A204.1 (cell line): ENCODE data around the gene CDKN2A.

ENCODE experiments used
- FAIRE-seq: peaks from 2 replicates; lab custom pipeline; 2012; peaks lifted over from hg19 to GRCh38; lab: Jason Lieb, UNC

The CDKN2A gene

DNA sequence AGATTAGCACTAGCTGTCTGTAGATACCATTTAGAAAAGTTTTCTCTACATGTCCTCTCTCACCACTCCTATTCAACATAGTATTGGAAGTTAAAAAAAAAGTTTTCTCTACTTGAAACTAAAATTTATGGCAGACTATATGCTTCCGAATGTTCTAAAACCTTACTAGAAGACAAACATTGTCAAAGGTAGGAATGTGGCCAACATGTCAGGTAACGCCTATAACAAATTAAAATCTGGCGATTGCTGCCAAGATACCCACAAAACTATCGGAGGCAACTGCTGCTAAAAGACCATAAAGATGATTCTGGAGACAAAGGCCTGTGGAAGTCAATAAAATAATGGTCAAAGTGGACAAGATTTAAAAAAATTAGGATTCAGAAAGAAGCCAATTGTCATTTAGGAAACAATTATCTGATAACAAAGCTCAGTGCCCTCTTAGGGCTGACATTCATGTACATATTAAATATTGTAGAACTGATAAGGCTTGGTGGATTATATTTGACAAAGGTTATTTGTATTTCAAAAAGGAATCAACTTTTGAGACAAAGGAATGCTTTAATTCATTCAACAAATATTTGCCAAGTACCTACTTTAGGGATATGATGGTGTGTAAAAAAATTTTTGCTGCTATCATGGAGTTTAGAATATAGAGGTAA lies 52.7 kb downstream of the CDKN2A start:
- FAIRE-seq, result no peak

DNA sequence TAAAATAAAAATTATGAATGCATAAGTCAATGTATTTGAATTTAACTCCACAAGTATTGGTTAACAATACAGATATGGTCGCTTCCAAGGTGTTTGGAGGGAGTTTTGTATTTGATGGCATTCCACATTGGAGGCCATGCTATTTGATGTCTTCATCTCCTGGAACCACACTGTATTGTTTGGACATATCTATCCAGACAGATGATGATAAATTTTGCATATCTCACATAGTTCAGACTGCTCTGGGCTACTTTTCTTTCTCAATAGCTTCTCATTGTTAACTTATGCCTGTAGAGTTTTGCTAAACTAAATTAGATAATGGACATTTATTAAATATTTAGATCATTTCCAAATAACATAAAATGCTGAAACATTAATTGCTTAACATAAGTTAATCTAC lies 58.0 kb downstream of the CDKN2A start:
- FAIRE-seq, result no peak

DNA sequence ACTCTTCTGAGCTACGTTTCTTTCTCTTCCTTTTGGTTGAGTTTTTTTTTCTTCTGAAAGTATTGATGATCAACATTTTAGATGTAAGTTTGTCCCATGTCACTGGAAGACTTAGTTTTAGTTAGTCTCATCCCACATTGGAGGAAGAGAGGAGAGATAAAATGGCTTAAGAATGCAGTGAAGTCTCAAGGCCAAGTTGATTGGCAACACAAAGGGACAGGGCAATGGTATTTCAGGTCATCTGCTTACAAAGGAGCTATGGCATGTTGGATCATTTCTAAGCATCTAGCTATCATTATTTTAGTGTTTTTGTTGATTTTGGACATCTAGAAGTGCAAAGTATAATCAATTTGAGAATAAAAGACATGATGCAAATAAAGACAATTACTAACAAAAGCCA lies 58.6 kb downstream of the CDKN2A start:
- FAIRE-seq, result no peak

DNA sequence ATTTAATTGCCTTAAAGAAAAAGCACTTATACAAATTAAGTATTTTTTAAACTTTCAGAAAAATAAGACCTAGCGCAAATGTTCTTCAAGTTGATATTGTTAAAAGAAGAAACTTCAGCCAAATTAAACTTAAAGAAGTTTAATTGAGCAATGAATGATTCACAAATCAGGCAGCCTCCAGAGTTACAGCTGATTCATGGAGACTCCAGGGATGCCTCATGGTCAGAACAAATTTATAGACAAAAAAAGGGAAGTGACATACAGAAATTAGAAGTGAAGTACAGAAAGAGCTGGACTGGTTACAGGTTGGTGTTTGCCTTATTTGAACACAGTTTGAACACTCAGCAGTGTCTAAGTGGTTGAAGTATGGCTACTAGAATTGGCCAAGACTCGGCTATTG lies 60.3 kb downstream of the CDKN2A start:
- FAIRE-seq, result no peak

DNA sequence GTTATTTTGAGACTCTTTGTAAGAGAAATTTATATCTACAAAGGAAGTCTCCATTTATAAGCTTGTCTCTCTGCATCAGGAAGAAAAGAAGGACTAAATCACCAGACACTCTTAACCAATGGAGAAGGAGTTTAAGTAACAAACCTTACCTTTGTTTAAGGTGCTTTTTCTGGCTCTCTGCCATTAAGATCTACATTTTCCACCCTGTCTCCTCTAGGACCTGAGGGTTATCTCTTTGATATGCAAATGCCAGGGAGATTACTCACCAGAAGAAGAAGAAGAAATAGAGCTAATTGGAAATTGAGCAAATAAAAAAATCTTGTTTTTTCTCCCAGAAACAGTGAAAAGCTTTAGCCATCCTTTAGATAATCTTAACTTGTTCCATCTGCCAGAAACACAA lies 60.9 kb downstream of the CDKN2A start:
- no peak for FAIRE-seq

DNA sequence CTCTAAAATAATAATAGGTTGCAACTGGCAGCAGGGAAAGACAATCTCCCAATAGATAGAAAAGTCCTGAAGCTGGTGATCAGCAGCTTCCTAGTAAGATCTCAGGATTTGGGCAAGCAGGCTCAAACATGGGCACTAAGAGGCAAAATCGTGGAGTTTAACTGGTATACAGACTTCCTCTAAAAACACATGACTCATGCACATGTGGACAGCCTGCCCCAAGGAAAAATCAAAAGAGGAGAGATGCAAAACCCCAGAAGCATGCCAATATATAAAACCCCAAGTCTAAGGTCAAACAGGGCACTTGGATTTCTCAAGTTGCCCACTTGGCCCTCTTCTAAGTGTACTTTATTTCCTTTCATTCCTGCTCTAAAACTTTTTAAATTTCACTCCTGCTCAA lies 62.8 kb downstream of the CDKN2A start:
- no peak for FAIRE-seq

DNA sequence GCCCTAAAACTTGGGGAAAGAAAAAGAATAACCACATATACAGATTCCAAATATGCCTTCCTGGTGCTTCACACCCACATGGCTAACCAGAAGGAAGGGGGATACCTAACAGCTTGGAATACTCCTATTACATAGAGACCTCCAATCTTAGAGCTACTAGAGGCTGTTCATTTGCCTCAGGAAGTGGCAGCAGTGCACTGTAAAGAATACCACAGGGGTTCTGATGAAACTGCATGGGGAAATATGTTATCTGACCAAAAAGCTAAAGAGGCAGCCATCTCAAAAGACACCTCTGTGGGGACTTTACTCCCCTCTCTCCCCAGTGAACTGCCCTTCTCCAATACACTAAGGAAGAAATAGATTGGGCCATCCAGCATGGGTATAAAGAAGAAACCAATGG lies 66.4 kb downstream of the CDKN2A start:
- no peak for FAIRE-seq

DNA sequence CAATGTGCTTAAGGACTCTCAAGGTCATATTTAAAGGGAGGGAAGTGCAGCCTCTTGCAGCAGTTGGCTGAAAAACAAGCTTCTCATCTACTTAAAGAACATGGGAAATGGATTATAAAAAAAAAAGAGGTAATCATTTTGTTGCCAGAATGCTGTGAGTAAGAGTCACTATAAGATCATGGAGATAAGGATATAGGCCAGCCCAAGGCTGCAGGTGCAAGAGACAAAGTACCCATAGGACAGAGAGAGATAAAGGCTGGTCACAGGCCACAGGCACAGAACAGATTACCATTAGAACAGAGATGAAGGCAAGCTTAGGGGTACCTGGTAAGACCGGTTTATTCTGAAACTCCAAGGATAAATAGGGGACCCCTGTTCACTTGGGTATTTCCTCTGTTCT lies 70.5 kb downstream of the CDKN2A start:
- FAIRE-seq, result no peak

DNA sequence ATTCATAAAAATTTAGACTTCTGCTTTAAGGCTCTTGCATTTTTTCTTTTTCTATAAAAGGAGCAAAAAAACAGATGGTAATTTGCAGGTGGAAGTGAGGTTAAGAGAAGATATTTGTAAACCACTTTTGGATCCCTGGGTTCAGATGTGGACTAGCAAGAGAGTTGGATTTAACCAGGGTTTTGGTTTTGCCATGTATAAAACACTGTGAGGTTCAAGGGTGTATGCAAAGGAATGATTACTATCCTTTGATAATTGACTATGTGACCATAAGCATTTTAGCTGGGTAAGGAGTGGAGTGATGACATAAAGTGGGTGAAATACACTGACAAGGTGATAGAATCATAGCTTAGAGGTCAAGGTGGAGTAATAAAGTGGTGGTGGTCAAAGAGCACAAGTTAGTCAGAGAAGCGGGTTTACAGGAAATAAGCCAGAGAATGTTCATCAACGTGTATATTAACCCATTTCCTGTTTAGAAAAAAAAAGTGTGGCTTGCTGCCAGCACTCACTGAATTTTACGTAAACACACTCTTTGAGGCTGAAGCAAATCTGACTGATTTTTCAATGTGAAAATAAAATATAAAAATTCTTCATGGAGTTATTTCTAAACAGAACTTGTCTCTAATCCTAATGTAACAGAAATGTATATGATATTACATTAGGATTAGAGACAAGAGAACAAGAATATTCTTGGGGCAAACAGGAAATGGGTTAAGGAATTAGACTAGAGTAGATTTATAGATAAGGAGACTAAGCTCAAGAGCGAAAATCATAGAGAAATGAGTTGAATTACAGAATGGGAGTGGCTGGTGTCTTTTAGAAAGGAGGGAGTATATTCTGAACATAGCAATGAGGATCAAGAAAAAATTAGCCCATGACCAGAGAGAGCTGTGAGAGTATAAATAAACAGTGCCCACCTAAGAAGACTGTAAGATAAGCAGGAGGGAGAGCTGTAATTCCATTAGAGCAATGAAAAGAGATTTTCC lies 74.5 kb downstream of the CDKN2A start:
- FAIRE-seq, result no peak
